ENCODE results near the gene UQCC5. TPM values are rescaled to one million over a fixed set of nuclear protein-coding genes. Genes with fewer than 3 reads are reported as not detected.
A peak's percentile ranks its signal among the peaks of the same experiment; 100 is the strongest.

UQCC5 gene
- total RNA-seq, 1 experiment from 2014 or later = 37.8 TPM

GRCh38 chr3:52487788-52488691 lies 48.4 kb upstream of the UQCC5 start:
- TF ChIP-seq ZNF121 (CRISPR knock-in tag; IDR thresholded peaks at IDR 0.05) = no peak
- no peak for TF ChIP-seq NR3C1 (CRISPR knock-in tag; conservative IDR thresholded peaks at IDR 0.05; ENCODE audit: low read depth)
- TF ChIP-seq CREM (CRISPR knock-in tag; IDR thresholded peaks at IDR 0.05) = no peak
- TF ChIP-seq IRF2 (CRISPR knock-in tag; IDR thresholded peaks at IDR 0.05; ENCODE audit: borderline replicate concordance, low read depth) = no peak
- TF ChIP-seq NR1H2 (CRISPR knock-in tag; IDR thresholded peaks at IDR 0.05) = no peak
- TF ChIP-seq RELA (CRISPR knock-in tag; IDR thresholded peaks at IDR 0.05; ENCODE audit: borderline replicate concordance) = no peak
- no peak for TF ChIP-seq STAT6 (CRISPR knock-in tag; conservative IDR thresholded peaks at IDR 0.05; ENCODE audit: low read depth)

GRCh38 chr3:52488746-52489145 lies 47.7 kb upstream of the UQCC5 start:
- no peaks in the 10 kb centered on the region for H3K9me3 Mint-ChIP-seq
- H3K4me3 Mint-ChIP-seq = no peak overlapping the region
- CTCF ChIA-PET = interaction anchor here (3.6 kb wide), 1 partner anchor 17 kb away, joined by 10 read pairs; no protein-coding TSS in a partner anchor
- ATAC-seq (no peak), DNase-seq (ENCODE audit: low spot score) (no peak)
- H3K4me1 Mint-ChIP-seq = no peaks in the 10 kb centered on the region
- H3K27me3 Mint-ChIP-seq (ENCODE audit: low read depth) = no peaks in the 10 kb centered on the region
- POLR2A ChIA-PET = no interaction called here
- H3K36me3 Mint-ChIP-seq = peaks cover 24% of the 10 kb centered on the region
- no peak overlapping the region for H3K27ac Mint-ChIP-seq
- no peak for TF ChIP-seq ZNF512 (CRISPR knock-in tag; IDR thresholded peaks at IDR 0.05; ENCODE audit: borderline replicate concordance)
- TF ChIP-seq CDX4 (CRISPR knock-in tag; IDR thresholded peaks at IDR 0.05; ENCODE audit: borderline replicate concordance) = no peak
- no peak for TF ChIP-seq E2F1 (CRISPR knock-in tag; IDR thresholded peaks at IDR 0.05)
- TF ChIP-seq AFF4 (CRISPR knock-in tag; IDR thresholded peaks at IDR 0.05; ENCODE audit: borderline replicate concordance) = no peak
- no peak for TF ChIP-seq E2F5 (CRISPR knock-in tag; IDR thresholded peaks at IDR 0.05)
- no peak for TF ChIP-seq SP1 (CRISPR knock-in tag; conservative IDR thresholded peaks at IDR 0.05)
- no peak for TF ChIP-seq TEAD4 (CRISPR knock-in tag; IDR thresholded peaks at IDR 0.05)
- no peak for TF ChIP-seq NR1H2 (CRISPR knock-in tag; IDR thresholded peaks at IDR 0.05)
- no peak for TF ChIP-seq RELA (CRISPR knock-in tag; IDR thresholded peaks at IDR 0.05; ENCODE audit: borderline replicate concordance)
- TF ChIP-seq NR2C2 (CRISPR knock-in tag; IDR thresholded peaks at IDR 0.05) = no peak
- no peak for TF ChIP-seq ERG (CRISPR knock-in tag; IDR thresholded peaks at IDR 0.05)
- no peak for TF ChIP-seq ETV6 (CRISPR knock-in tag; IDR thresholded peaks at IDR 0.05)
- no peak for TF ChIP-seq ZNF317 (CRISPR knock-in tag; IDR thresholded peaks at IDR 0.05; ENCODE audit: borderline replicate concordance, low read depth)
- no peak for TF ChIP-seq JAZF1 (CRISPR knock-in tag; IDR thresholded peaks at IDR 0.05)
- TF ChIP-seq KAT7 (CRISPR knock-in tag; IDR thresholded peaks at IDR 0.05; ENCODE audit: borderline replicate concordance) = no peak
- no peak for TF ChIP-seq JUN (CRISPR knock-in tag; IDR thresholded peaks at IDR 0.05)

More at GRCh38 chr3:52487788-52488691, 48.4 kb upstream of the UQCC5 start:
- peak overlapping the region; percentile 29; the same call in 1 of the 2 replicates for H3K27ac Mint-ChIP-seq
- no peaks in the 10 kb centered on the region for H3K27me3 Mint-ChIP-seq (ENCODE audit: low read depth)
- DNase-seq (ENCODE audit: low spot score) (no peak), ATAC-seq (no peak)
- H3K4me1 Mint-ChIP-seq = no peaks in the 10 kb centered on the region
- peaks cover 24% of the 10 kb centered on the region for H3K36me3 Mint-ChIP-seq
- CTCF ChIA-PET = interaction anchor here (3.6 kb wide), 1 partner anchor 16 kb away, joined by 10 read pairs; no protein-coding TSS in a partner anchor
- H3K4me3 Mint-ChIP-seq = no peak overlapping the region
- POLR2A ChIA-PET = no interaction called here
- no peaks in the 10 kb centered on the region for H3K9me3 Mint-ChIP-seq
